A204.1 (cell line): ENCODE data around the gene CPSF4L.
"Not testable (repeated sequence)": the region's sequence is repeated elsewhere in the genome, so short reads cannot be mapped to it uniquely, and the experiment has no call there.

Source experiments
- FAIRE-seq: peaks from 2 replicates; lab custom pipeline; 2012; peaks lifted over from hg19 to GRCh38; lab: Jason Lieb, UNC

Gene CPSF4L

GRCh38 chr17:73261617-73261951 lies at the start of gene CPSF4L:
Gene CPSF4L (minus strand): TSS chr17:73261880. CDS start chr17:73261818, 62 bp downstream.
- no peak for FAIRE-seq

- FAIRE-seq = no peak
Observed at GRCh38 chr17:73311428-73311780, 49.7 kb upstream of the CPSF4L start.

- FAIRE-seq = no peak
Observed at GRCh38 chr17:73309727-73310596, 48.3 kb upstream of the CPSF4L start.

GRCh38 chr17:73308959-73309358 lies 47.3 kb upstream of the CPSF4L start:
- FAIRE-seq = not testable (repeated sequence)

- no peak for FAIRE-seq
Observed at GRCh38 chr17:73308017-73308823, 46.5 kb upstream of the CPSF4L start.

GRCh38 chr17:73307130-73307529 lies 45.5 kb upstream of the CPSF4L start:
- FAIRE-seq = no peak

GRCh38 chr17:73305845-73306836 lies 44.5 kb upstream of the CPSF4L start:
- FAIRE-seq = no peak

GRCh38 chr17:73304971-73305812 lies 43.5 kb upstream of the CPSF4L start:
- no peak for FAIRE-seq

- FAIRE-seq = no peak
Observed at GRCh38 chr17:73304438-73304837, 42.8 kb upstream of the CPSF4L start.

GRCh38 chr17:73302189-73302588 lies 40.5 kb upstream of the CPSF4L start:
- no peak for FAIRE-seq

GRCh38 chr17:73301369-73301768 lies 39.7 kb upstream of the CPSF4L start:
- no peak for FAIRE-seq

- no peak for FAIRE-seq
Observed at GRCh38 chr17:73300392-73300791, 38.7 kb upstream of the CPSF4L start.

GRCh38 chr17:73297934-73298861 lies 36.5 kb upstream of the CPSF4L start:
- FAIRE-seq = no peak

GRCh38 chr17:73293480-73293911 lies 31.8 kb upstream of the CPSF4L start:
- no peak for FAIRE-seq

GRCh38 chr17:73293031-73293430 lies 31.4 kb upstream of the CPSF4L start:
- FAIRE-seq = no peak

- no peak for FAIRE-seq
Observed at GRCh38 chr17:73292031-73292531, 30.4 kb upstream of the CPSF4L start.

GRCh38 chr17:73291260-73291801 lies 29.7 kb upstream of the CPSF4L start:
- FAIRE-seq = no peak

GRCh38 chr17:73290399-73291259 lies 28.9 kb upstream of the CPSF4L start:
- FAIRE-seq = no peak
